ENCODE results near the gene TNIK.

TNIK gene

GRCh38 chr3:171231361-171231760 is 228.8 kb downstream of the TNIK start:
- TF ChIP-seq TAF1 (IDR thresholded peaks at IDR 0.05; ENCODE audit: borderline replicate concordance, insufficient read depth, low read length) (no peak), POLR2AphosphoS5 (IDR thresholded peaks at IDR 0.05; ENCODE audit: low read depth, low read length) (no peak), FOXP2 (optimal IDR thresholded peaks at IDR 0.05; ENCODE audit: borderline replicate concordance, extremely low read depth, extremely low read length, insufficient read depth) (no peak), SIN3A (IDR thresholded peaks at IDR 0.05; ENCODE audit: borderline replicate concordance, insufficient read depth, low read length) (no peak), REST (IDR thresholded peaks at IDR 0.05; ENCODE audit: insufficient read depth in 1 of 2, low read depth in 2 of 2, low read length in 2 of 2) (no peak)

DNA sequence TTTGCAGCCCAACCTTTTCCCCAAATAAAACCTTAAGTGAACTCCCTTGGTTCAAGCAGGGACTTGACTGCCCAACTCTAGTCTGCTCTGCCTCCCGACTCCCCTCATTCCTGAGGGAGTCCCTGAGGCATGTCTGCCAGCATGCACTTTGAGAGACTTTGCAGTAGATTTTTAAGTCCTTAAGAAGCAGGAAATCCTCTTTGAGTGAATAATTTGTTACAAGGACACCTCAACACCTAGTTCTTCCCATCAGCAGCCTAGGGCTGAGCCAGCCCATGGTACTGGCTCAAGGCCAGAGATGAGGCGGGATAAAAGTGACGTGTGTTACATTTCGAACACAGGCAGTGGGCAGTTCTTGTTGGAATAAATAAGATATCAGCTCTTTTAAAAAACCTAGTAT is 229.3 kb downstream of the TNIK start:
- no peak for TF ChIP-seq TAF1 (IDR thresholded peaks at IDR 0.05; ENCODE audit: borderline replicate concordance, insufficient read depth, low read length)
- no peak for TF ChIP-seq FOXP2 (optimal IDR thresholded peaks at IDR 0.05; ENCODE audit: borderline replicate concordance, extremely low read depth, extremely low read length, insufficient read depth)
- TF ChIP-seq POLR2AphosphoS5 (IDR thresholded peaks at IDR 0.05; ENCODE audit: low read depth, low read length): no peak
- TF ChIP-seq SIN3A (IDR thresholded peaks at IDR 0.05; ENCODE audit: borderline replicate concordance, insufficient read depth, low read length): no peak
- TF ChIP-seq REST (IDR thresholded peaks at IDR 0.05; ENCODE audit: insufficient read depth in 1 of 2, low read depth in 2 of 2, low read length in 2 of 2): no peak

DNA sequence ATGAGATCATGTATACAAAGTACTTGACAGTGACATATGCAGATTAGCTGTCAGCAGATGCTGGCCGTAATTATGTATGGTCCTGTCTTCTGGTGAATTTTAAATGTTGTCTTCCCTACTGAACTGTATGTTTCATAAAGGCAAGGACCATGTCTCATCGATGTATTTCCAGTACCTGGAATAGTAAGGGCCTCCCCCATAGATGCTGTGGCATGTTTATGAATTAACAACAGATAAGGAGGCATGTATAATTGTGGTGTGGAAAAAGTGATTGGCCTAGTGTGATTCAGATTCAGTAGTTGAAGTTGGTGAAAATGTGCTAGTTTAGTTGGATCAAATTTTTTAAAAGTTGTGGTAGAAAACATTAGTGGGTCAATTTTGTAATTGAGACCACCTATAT is 231.0 kb downstream of the TNIK start:
- TF ChIP-seq POLR2AphosphoS5 (IDR thresholded peaks at IDR 0.05; ENCODE audit: low read depth, low read length) (no peak), SIN3A (IDR thresholded peaks at IDR 0.05; ENCODE audit: borderline replicate concordance, insufficient read depth, low read length) (no peak), REST (IDR thresholded peaks at IDR 0.05; ENCODE audit: insufficient read depth in 1 of 2, low read depth in 2 of 2, low read length in 2 of 2) (no peak), TAF1 (IDR thresholded peaks at IDR 0.05; ENCODE audit: borderline replicate concordance, insufficient read depth, low read length) (no peak), FOXP2 (optimal IDR thresholded peaks at IDR 0.05; ENCODE audit: borderline replicate concordance, extremely low read depth, extremely low read length, insufficient read depth) (no peak)

DNA sequence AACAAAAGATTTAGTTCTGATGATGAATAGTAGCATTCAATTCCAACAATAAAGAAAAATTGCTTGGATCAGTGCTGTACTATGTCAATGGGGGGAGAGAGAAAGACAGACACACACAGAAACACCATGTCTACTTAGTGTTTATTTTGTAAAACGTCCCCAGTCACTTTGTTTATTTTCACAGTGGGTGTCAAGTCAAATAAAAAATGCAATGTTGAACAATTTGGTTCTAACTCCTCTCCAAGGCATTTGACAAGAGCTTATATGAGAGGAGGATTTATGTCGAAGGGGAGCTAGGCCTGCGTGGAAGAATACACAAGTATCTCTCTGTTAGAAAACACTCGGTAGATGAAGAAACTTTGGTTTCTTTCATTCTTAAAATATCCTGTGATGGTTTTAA is 232.0 kb downstream of the TNIK start:
- no peak for TF ChIP-seq FOXP2 (optimal IDR thresholded peaks at IDR 0.05; ENCODE audit: borderline replicate concordance, extremely low read depth, extremely low read length, insufficient read depth)
- no peak for TF ChIP-seq SIN3A (IDR thresholded peaks at IDR 0.05; ENCODE audit: borderline replicate concordance, insufficient read depth, low read length)
- TF ChIP-seq TAF1 (IDR thresholded peaks at IDR 0.05; ENCODE audit: borderline replicate concordance, insufficient read depth, low read length): no peak
- no peak for TF ChIP-seq POLR2AphosphoS5 (IDR thresholded peaks at IDR 0.05; ENCODE audit: low read depth, low read length)
- no peak for TF ChIP-seq REST (IDR thresholded peaks at IDR 0.05; ENCODE audit: insufficient read depth in 1 of 2, low read depth in 2 of 2, low read length in 2 of 2)

DNA sequence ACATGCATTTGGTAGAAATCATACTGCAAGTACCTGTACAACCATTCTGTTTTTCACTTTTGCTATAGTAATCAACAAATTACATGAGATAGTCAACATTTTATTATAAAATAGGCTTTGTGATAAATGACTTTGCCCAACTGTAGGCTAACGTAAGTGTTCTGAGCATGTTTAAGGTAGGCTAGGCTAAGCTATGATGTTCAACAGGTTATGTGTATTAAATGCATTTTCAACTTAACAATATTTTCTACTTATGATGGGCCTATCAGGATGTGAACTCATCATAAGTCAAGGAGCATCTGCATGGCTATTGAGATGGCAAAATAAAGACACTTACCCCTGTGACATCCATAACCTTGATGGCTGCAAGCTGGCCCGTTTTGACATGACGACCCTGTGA is 232.4 kb downstream of the TNIK start:
- TF ChIP-seq REST (IDR thresholded peaks at IDR 0.05; ENCODE audit: insufficient read depth in 1 of 2, low read depth in 2 of 2, low read length in 2 of 2) (no peak), TAF1 (IDR thresholded peaks at IDR 0.05; ENCODE audit: borderline replicate concordance, insufficient read depth, low read length) (no peak), POLR2AphosphoS5 (IDR thresholded peaks at IDR 0.05; ENCODE audit: low read depth, low read length) (no peak), FOXP2 (optimal IDR thresholded peaks at IDR 0.05; ENCODE audit: borderline replicate concordance, extremely low read depth, extremely low read length, insufficient read depth) (no peak), SIN3A (IDR thresholded peaks at IDR 0.05; ENCODE audit: borderline replicate concordance, insufficient read depth, low read length) (no peak)

Measured in PFSK-1 (cell line).